Measurements from ENCODE around the gene DCAF15.

- no peak for TF ChIP-seq POLR2AphosphoS5 (IDR thresholded peaks at IDR 0.05; ENCODE audit: borderline replicate concordance, low read depth, low read length)
- no peak for TF ChIP-seq EZH2 (IDR thresholded peaks at IDR 0.05)
Measured at GRCh38 chr19:13979244-13979615, 26.9 kb downstream of the DCAF15 start.
